Panc1 (cell line): ENCODE data around the gene SEMA7A. TPM values are rescaled to one million over a fixed set of nuclear protein-coding genes. Genes with fewer than 3 reads are reported as not detected.

ENCODE experiments used
- ATAC-seq: fragments of 200-7000 bp; cut with Tn5 transposase; 2 replicates; pipeline ENCODE4 v1.9.1; 2020; ENCODE audit warnings: mild to moderate bottlenecking, moderate library complexity
- BruUV-seq: library from RNA; stranded (reverse); fragments of 400-500 nt; replicated peaks from 2 replicates; lab custom pipeline; 2021; lab: Mats Ljungman, UMichigan
- CTCF ChIA-PET: fragments of 300-600 bp; sonication (Branson Sonifier 250); formaldehyde crosslinking; loops from one replicate; lab custom pipeline; 2022; ENCODE audit warnings: antibody characterized with exemption; lab: Charles Lee
- POLR2A ChIA-PET: fragments of 300-600 bp; sonication (Branson Sonifier 250); formaldehyde crosslinking; loops from one replicate; lab custom pipeline; 2022; ENCODE audit warnings: antibody characterized with exemption; lab: Charles Lee
- DNase-seq: peaks from one replicate; pipeline ENCODE4 v3.0.0-alpha.2; 2010; ENCODE audit warnings: low read depth, low spot score
- H3K27ac ChIP-seq: 2 replicates; pipeline ENCODE4 v1.5.1; 2011; ENCODE audit warnings: mild to moderate bottlenecking, low read length, inconsistent platforms
- H3K27me3 ChIP-seq: fragments of 200-500 bp; sonication (Bioruptor generic); 2 replicates; pipeline ENCODE4 v1.6.0; 2014; ENCODE audit warnings: low read length, inconsistent platforms; ENCODE audit not compliant: control insufficient read depth, insufficient read depth
- H3K36me3 ChIP-seq: fragments of 200-500 bp; sonication (Bioruptor generic); 2 replicates; pipeline ENCODE4 v1.5.1; 2014; ENCODE audit warnings: inconsistent platforms, mild to moderate bottlenecking, low read length, moderate library complexity; ENCODE audit not compliant: control insufficient read depth, insufficient read depth
- H3K4me1 ChIP-seq: 2 replicates; pipeline ENCODE4 v1.5.1; 2011; ENCODE audit warnings: inconsistent platforms, mild to moderate bottlenecking, low read length, moderate library complexity; ENCODE audit not compliant: control insufficient read depth, insufficient read depth
- H3K4me3 ChIP-seq, 2 experiments: 2 replicates each; pipeline ENCODE4 v1.5.1; 2011 to 2012; ENCODE audit warnings: low read depth in 2 of 2, low read length in 2 of 2, mild to moderate bottlenecking in 2 of 2, inconsistent platforms in 1 of 2, moderate library complexity in 1 of 2
- H3K9me3 ChIP-seq: fragments of 200-500 bp; sonication (Bioruptor generic); 2 replicates; pipeline ENCODE4 v1.5.1; 2014; ENCODE audit warnings: low read depth, mild to moderate bottlenecking, inconsistent platforms, low read length, moderate library complexity; ENCODE audit not compliant: control insufficient read depth, insufficient read depth
- CTCF ChIP-seq: fragments of 450-650 bp; IDR thresholded peaks from 2 replicates; pipeline ENCODE4 v1.5.1; 2017; ENCODE audit warnings: mild to moderate bottlenecking
- POLR2AphosphoS5 ChIP-seq: IDR thresholded peaks from 2 replicates; pipeline ENCODE4 v1.6.1; 2012; ENCODE audit warnings: mild to moderate bottlenecking, low read depth, low read length, moderate library complexity
- SIN3A ChIP-seq: IDR thresholded peaks from 2 replicates; pipeline ENCODE4 v1.6.1; 2012; ENCODE audit warnings: low read depth, mild to moderate bottlenecking, low read length, moderate library complexity, borderline replicate concordance; ENCODE audit not compliant: insufficient read depth
- TCF7L2 ChIP-seq: IDR thresholded peaks from 2 replicates; pipeline ENCODE4 v1.6.1; 2011; ENCODE audit warnings: mild to moderate bottlenecking, low read depth, low read length, inconsistent platforms
- in situ Hi-C: cut with HindIII; loops from 2 replicates; pipeline ENCODE4 v1.10.0; 2016; ENCODE audit warnings: low sequenced_read_pairs, low pct_unique_long_range_greater_than_20kb
- intact Hi-C: fragments of 100-400 bp; cut with micrococcal nuclease; formaldehyde crosslinking; loops from one replicate; pipeline ENCODE4 v1.10.0; 2022; ENCODE audit not compliant: unreplicated experiment
- total RNA-seq: library from RNA; stranded (reverse); gene quantifications from one replicate; pipeline ENCODE4 v1.2.1, GENCODE V29; 2021; ENCODE audit not compliant: unreplicated experiment
- TF ChIP-seq, protein P1 (sequence below), 2 experiments: IDR thresholded peaks; 2 replicates each; pipeline ENCODE4 v1.6.1; 2011 to 2012; ENCODE audit warnings: low read depth in 2 of 2, control low read depth in 1 of 2, low read length in 1 of 2, mild to moderate bottlenecking in 1 of 2, moderate library complexity in 1 of 2; ENCODE audit not compliant: insufficient read depth in 1 of 2

SEMA7A gene
- total RNA-seq, 1 experiment from 2014 or later = 11.2 TPM

DNA sequence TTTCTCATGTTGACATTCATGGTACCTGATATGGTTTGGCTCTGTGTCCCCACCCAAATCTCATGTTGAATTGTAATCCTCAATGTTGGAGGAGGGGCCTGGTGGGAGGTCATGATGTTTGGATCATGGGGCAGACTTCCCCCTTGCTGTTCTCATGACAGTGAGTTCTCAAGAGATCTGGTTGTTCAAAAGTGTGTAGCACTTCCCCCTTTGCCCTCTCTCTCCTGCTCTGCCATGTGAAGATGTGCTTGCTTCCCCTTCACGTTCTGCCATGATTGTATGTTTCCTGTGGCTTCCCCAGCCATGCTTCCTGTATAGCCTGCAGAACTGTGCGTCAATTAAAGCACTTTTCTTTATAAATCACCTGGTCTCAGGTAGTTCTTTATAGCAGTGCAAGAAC is 30.5 kb upstream of the SEMA7A start:
- no TSS peak for BruUV-seq
- Histone ChIP-seq H3K36me3 (no peaks in the 10 kb centered on the region), H3K9me3 (peaks cover 7% of the 10 kb centered on the region; the same call in 1 of the 2 replicates), H3K27ac (no peak overlapping the region), H3K27me3 (no peaks in the 10 kb centered on the region), H3K4me3 (no peak overlapping the region), H3K4me1 (0 out of 2 replicates have a peak, but pooled peaks cover 3% of the 10 kb centered on the region)
- no peak for ATAC-seq
- no peak for DNase-seq
- ChIA-PET POLR2A (no interaction called here), CTCF (no interaction called here)
- in situ Hi-C loops (no loop called here), intact Hi-C loops (no loop called here)
- TF ChIP-seq, protein P1, sequence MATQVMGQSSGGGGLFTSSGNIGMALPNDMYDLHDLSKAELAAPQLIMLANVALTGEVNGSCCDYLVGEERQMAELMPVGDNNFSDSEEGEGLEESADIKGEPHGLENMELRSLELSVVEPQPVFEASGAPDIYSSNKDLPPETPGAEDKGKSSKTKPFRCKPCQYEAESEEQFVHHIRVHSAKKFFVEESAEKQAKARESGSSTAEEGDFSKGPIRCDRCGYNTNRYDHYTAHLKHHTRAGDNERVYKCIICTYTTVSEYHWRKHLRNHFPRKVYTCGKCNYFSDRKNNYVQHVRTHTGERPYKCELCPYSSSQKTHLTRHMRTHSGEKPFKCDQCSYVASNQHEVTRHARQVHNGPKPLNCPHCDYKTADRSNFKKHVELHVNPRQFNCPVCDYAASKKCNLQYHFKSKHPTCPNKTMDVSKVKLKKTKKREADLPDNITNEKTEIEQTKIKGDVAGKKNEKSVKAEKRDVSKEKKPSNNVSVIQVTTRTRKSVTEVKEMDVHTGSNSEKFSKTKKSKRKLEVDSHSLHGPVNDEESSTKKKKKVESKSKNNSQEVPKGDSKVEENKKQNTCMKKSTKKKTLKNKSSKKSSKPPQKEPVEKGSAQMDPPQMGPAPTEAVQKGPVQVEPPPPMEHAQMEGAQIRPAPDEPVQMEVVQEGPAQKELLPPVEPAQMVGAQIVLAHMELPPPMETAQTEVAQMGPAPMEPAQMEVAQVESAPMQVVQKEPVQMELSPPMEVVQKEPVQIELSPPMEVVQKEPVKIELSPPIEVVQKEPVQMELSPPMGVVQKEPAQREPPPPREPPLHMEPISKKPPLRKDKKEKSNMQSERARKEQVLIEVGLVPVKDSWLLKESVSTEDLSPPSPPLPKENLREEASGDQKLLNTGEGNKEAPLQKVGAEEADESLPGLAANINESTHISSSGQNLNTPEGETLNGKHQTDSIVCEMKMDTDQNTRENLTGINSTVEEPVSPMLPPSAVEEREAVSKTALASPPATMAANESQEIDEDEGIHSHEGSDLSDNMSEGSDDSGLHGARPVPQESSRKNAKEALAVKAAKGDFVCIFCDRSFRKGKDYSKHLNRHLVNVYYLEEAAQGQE (IDR thresholded peaks at IDR 0.05; ENCODE audit: insufficient read depth in 1 of 2, low read depth in 2 of 2, low read length in 1 of 2) = no peak
- TF ChIP-seq TCF7L2 (no peak), CTCF (no peak), SIN3A (no peak), POLR2AphosphoS5 (no peak)

- no peak overlapping the region for H3K27ac ChIP-seq
- H3K36me3 ChIP-seq = no peaks in the 10 kb centered on the region
- H3K4me3 ChIP-seq = no peak overlapping the region
- no peaks in the 10 kb centered on the region for H3K27me3 ChIP-seq
- 0 out of 2 replicates have a peak, but pooled peaks cover 3% of the 10 kb centered on the region for H3K4me1 ChIP-seq
- in situ Hi-C loops (no loop called here), intact Hi-C loops (no loop called here)
- DNase-seq = no peak
- H3K9me3 ChIP-seq = peaks cover 7% of the 10 kb centered on the region; the same call in 1 of the 2 replicates
- ATAC-seq = no peak
- no TSS peak for BruUV-seq
- no peak for TF ChIP-seq SIN3A
- no peak for TF ChIP-seq POLR2AphosphoS5
- TF ChIP-seq, protein P1 (IDR thresholded peaks at IDR 0.05; ENCODE audit: insufficient read depth in 1 of 2, low read depth in 2 of 2, low read length in 1 of 2) = no peak
- no peak for TF ChIP-seq CTCF
- no peak for TF ChIP-seq TCF7L2
- ChIA-PET CTCF (no interaction called here), POLR2A (no interaction called here)
Measured at GRCh38 chr15:74463634-74464033, 29.9 kb upstream of the SEMA7A start.
